Renal pelvis (tissue), 4 donors: ENCODE measurements around the gene DYSF. TPM values are rescaled to one million over a fixed set of nuclear protein-coding genes. Genes with fewer than 3 reads are reported as not detected.

ENCODE experiments used
- DNase-seq: peaks from one replicate; pipeline ENCODE4 v3.0.0-alpha.2; 2013
- polyA plus RNA-seq, 3 donors: library from polyadenylated mRNA; unstranded; fragments of 120-200 nt; gene quantifications; one replicate each; pipeline ENCODE4 v1.2.1, GENCODE V29; 2013; ENCODE audit not compliant: insufficient read length in 3 of 3

DYSF gene
- polyA plus RNA-seq, 3 donors, result 15.3 to 21.3 (median 17.3) TPM

DNA sequence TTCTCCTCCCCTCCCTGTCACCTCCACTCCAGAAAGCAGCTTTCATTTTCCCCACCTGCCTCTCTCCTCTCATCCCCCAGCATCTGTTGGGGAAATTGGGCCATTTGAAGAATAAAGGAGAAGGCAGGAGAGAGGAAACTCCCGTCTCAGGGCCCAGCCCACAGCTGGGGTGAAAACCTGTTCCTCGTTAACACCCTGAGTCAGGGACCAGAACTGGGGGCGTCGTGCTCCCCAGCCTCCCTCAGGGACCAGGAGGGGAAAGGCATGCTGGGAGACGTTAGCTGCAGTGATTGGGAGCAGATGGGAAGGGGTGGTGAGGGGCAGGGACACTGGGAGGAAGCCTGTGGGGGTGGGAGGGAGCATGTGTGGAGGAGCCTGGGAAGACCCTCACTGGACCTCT, 251.3 kb downstream of the DYSF start:
- no peak for DNase-seq

DNA sequence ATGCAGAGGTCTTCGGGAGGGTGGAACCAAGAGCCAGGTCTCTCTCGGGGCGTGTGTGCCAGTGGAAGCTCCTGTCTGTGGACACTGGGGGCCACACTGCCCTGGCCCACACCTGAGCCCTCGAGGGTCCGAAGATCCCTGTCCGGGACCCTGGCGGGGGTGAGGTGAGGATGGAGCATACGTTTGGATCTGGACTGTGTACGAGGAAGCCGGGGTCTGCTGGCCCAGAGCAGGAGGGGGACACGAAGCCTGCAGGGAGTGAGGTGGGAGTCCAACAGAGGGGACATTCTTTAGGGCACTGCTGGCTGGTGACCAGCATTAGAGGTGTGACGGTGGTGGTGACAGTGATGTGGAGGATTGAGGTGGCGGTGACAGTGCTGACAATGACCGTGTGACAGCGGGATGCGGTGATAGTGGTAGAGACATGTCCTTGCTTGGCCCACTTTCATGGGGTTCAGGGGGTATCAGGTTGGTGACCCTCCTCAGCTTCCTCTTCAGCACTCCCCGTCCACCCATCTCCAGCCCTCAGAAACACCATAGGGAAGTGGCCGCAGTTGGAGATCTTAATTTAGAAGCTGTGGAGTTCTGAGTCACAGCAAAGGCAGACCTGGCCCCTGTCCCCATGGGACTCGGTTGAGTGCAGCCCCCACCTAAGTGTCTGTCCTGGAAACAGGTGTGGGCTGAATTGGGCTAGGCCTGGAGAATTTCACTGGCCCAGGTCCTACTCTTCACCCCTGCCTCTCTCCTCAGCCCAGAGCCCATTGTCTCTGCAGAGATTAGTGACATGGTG, 252.0 kb downstream of the DYSF start:
- no peak for DNase-seq

DNA sequence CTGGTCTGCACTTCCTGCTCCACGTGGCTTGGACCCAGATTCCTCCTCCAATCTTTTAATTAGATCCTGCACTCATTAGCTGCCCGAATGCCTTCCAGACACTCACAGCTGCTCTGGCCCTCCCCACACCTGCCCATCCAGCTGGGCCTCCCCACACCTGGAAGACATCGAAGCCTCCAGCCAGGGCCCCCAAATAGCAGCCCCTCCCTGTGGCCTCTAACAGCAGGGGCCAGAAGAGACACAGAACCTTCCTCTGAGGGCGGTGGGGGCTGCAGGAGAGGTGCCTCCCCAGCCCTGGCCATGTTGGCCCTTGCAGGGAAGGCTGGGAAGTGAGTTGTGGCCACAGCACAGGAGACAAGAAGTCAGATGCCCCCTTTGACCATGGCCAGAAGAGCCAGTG, 252.8 kb downstream of the DYSF start:
- DNase-seq, result no peak

DNA sequence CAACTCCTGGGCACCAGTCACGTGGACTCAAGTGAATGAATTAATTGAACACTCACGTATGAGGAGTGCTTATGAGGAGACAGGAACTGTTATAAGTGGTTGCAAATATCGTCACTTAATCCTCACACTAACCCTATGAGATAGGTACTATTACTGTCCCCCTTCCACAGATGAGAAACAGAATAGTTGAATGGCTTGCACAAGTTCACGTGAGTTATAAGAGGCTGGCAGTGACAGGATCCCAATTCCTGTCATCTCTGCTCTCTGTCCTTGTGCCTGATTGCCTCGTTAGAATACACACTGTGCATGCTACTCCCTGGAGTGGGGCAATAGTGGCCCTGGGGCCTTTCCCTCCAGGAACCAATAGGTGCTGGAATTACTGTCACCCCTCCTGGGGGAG, 253.5 kb downstream of the DYSF start:
- DNase-seq, result no peak

DNA sequence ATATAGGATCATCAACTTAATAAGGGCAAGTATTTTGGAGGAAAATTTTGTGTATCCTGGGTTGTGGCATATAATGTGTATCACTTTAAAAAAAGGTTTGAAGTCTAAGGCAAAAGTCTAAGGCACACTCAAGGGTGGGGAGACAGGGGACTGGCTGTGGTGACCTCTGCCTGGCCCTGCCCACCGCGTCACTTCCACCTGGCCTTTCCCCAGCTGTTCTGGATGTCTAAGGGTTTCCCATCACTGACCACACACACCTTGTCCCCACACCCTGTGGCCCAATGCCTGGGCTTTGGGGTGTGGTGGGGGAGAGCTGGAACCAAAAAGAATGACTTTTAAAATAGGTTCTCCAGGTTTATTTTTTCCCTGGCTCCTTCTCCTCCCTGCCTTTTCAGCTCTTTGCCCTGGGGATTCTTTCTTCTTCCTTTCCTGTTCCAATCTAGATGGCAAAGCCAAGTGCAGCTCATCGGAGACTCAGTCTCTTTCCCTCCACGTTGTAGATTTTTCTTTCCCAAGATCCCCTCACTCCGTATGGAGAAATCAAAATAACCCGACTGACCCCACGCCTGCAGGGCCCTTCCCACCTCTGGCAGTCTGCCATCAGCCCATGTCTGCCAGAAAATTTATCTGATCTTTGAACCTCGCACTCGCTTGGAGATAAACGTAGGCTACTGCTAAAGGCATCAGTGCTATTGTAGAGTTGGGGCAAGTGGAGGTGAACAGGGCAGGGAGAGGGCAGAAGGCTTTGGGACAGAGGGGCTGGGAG, 257.2 kb downstream of the DYSF start:
- DNase-seq, result no peak

DNA sequence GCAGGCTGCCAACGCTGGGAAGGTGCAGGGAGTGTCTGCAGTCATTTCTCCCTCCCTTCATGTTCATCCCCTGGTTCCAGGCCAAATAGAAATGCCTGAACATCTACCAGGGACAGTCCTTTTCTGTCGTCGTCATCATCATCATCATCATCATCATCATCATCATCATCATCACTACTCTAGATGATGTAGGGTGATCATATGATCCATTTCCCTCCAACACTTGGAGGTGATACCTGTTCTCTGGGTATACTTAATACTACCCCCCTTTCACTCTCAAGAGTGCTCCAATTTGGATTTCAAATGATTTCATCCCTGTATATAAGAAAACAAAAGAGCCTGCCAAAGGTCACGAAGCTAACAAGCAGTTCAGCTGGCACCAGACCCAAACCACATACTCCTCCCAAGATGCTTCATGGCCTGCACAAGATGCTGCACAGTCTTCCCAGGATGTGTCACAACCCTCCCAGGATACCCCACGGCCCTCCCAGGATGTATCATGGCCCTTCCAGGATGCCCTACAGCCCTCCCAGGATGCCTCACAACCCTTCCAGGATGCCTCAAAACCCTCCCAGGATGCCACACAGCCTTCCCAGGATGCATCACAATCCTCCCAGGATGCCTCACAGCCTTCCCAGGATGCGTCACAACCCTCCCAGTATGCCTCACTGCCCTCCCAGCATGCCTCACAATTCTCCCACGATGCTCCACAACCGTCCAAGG, 257.9 kb downstream of the DYSF start:
- no peak for DNase-seq

DNA sequence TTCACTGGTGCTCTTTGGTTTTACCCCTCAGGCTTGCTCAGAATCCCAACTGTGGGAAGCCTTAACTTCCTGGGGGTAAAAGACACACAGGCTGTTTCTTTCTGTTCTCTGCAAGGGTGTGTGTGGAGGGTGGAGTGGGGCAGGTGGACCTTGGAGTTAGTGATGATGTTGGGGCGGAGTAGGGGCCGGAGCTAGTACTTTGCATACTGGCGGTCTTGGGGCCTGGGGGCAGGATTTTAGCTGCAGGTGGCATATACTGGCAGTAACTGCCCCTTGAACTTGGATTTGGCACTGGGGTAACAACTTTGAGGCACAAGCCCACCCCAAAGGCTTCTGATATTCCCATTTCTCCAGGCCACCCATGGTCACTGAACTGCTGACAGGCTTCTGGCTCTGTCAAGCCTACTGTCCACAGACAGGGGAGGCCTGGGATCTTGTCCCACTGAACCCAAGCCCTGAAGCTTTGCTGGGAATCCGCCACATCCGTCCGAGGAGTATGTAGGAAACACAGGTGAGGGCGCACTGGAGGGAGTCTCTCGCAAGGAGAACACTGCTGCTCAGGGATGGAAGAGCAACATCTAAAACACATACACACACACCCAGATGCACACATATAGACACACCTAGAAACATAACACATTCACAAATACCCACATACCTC, 258.9 kb downstream of the DYSF start:
- DNase-seq, result no peak

DNA sequence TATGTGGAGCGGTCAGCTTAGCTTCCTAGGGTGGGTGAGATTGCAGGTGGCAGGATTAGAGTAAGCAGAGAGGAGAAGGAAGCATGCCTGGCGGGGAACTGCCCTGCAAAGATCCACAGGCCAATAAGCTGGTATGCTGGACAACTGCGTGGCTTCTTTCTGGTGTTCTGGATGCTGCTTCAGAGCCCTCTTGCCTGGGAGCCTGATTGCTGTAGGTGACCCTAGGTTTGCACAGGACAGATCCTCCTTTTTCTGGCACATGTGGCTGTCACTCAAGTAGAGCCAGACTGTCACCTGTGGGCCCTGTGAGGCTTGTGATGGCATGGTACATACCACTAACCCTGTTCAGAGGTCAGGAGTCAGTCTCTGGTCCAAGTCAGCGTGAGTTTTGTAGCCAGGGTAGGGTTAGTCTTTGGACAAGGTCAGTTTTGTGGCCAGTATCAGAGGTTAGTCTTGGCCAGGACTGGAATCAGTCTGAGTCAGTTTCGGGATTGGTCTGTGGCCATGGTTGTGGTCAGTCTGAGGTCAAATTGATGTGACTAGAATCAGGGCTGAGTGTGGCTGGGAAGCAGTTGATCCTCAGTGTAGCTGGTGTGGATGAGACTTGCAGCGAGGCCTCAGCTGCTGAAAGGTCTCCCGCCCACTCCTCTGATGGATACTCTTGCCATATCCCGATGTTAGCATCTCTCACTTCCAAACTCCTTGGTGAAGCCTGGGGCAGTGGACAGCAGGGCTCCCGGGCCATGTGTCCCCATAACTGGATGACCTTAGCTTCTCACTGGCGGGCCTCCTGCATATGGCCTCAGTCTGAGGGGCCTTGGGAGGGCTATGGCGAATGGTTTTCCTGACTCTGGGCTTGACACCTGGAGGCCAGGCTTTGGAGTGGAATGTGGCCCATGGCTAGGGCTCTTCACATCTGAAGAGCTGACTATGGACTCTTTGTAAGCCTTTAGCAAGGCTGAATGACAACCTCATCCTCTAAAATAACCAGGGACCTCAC, 260.5 kb downstream of the DYSF start:
- DNase-seq, result no peak

DNA sequence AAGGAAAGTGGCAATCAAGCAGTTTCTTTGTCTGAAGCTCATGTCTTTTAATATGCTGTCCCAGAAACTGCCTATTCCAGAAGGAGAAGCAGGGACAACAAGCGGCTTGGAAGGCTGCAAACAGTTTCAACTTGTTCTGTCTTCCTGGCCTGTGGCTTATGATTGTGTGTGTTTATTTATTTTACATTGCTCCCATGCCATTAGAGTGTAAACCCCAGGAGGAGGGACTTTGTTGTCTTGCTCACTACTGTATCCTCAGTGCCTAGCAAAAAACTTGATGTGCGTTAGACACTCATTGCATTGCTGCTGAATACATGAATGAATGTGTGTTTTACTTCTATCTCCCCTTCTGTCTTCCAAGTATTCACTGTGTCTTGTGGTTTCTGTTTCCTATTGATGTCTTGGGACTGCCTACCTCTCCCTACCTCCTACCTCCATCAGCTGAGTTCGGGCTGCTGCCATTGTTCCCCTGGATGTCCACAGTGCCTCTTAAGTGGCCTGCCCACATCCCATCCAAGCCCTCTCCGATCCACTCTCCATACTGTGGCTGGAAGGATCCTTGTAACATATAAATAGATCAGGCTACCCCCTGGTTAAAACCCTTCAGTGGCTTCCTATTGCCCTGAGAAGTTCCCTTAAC, 261.4 kb downstream of the DYSF start:
- no peak for DNase-seq

DNA sequence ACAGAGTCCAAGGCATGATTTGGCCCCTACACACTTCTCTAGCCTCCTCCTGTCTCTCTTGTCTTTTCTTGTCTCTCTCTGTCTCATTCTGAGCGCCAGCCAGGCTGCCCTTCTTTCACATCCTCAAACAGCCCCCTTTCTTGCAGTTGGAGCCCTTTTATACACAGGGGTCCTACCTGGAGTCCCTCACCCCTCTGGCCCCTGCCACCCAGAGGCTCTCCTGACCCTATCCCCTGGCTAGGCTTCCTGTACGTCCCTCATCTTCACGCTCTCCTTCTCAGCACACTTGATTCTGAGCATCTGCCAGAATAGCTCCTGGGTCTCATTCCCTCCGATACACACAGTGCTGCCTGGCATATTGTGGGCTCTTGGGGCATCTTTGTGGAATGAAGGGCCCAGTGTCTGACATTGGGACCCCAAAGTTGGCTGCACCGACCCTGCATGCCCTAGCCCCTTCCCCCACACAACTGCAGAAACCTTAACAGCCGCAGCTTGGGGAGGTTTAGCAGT, 261.9 kb downstream of the DYSF start:
- DNase-seq, result no peak

DNA sequence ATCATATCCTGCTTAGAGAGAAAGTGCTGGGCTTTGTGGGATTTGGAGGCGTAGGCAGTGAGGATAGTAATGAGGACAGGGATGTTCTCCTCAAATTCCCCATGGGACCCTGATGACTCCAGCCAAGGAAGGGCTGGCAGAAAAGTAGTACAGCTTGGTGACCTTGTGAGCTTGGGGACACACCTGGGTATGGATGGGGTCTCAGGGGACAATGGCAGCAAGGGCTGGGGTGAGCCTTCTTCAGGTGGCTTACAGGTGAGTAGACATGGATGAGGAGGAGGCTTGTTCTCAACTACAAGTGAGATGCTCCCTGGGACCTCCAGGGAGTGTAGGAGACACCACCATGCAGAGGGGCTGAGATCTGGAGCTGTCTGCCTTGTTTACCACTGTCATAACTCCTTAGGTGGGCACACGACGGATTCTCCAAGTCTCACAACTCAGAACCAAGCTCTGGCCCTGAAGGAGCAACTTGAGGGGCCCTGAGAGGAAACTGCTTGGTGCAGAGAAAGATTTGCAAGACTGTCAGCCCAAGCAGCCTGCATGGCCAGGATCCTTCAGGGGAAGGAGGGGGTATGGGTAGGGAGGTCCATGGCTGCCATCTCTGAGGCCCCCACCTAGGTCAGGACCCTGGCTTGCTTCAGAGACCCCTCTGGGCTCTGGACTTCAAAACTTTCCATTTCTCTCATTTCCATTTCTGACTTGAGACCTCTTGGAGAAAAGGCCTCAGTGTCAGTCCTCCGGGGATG, 262.8 kb downstream of the DYSF start:
- DNase-seq, result no peak

DNA sequence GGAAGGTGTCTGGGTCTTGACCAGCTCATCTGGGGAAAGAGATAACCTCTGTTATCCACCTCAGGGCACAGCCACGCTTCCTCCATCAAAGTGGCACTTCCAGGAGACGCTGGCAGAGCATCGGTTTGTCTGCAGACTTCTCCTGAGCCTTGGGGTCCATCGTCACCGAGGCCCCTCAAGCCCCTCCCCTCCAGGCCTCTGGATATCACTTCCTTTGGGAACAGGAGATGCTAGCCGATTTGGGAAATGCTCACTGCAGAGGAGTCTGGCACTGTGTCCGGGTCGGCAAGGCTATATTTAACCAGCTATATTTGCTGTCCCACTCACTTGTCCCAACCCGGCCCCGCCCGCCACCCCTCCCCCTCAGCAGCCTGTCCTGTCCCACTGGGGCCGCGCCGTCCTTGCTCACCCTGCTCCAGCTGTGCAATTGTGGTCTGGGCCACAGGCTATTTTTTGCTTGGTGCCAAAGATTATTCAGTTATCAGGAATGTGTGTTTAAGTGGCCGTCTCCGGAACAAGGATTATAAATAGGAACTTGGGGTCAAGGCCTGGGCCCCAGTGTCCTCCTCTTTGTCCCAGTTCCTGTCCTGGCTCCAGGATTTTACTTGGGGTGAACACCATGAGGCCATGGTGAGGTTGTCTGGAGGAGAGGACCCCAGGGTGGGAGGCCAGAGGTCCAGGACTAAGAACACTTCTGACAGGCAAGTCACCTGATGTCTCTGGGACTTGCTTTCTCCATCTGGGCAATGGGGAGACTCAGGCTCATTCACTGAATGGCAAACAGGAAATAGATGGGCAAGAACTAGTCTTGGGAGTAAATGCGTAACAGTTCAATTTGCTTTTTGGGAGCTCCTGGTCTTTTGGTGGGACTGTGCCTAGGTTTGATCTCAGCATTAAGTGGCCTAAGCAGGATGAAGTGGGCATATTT, 263.6 kb downstream of the DYSF start:
- no peak for DNase-seq

DNA sequence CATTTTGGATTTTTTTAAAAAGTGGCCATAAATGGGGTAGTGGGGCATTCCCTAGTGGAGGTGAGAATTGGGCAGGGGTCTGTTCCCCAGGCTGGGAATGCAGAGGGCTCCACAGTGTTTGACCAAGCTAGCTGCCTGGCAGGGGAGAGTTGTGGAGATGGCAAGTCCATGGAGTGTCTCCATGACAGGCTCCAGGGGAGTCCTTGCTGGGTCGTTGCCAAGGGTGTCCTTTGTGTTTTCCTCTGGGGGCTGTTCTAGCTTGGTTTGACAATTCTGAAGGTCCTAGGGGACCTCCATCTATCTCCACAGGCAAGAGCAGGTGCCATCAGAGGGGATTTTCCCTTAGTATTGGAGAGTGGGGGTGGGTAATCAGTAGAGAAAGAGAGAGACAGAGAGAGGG, 265.3 kb downstream of the DYSF start:
- no peak for DNase-seq

DNA sequence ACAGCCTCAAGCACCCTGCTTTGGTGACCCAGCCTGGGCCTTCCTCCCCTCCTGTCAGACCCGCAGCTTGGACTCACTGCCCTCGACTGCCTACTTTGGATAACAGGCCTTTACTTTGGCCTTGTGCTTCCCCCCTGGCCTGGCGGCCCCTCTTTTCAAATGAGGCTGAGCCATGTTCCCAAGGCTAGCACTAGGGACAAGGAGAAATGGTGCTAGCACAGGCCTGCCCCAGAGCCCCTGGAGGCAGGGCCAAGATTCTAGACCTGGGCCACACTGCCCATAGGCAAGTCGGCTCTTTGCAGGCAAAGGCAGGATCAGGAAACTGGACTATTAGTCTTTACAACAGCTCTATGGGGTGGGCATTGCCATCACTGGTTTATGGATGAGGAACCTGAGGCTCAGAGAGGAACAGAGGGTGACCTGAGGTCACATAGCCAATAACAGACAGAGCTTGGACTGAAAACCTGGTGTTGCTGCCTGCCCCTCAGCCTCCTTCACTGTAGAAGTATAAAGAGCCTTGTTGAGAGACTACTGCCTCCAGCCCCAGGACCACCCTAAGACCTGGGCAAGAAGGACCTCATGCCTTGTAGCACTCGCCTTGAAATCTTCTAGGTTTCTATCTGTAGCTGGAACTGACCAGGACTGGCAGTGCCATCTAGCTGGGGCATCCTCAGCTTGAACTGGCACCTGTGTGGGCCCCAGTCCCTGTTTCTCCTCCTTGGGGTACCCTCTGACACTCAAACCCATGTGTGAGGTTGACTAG, 266.3 kb downstream of the DYSF start:
- no peak for DNase-seq

DNA sequence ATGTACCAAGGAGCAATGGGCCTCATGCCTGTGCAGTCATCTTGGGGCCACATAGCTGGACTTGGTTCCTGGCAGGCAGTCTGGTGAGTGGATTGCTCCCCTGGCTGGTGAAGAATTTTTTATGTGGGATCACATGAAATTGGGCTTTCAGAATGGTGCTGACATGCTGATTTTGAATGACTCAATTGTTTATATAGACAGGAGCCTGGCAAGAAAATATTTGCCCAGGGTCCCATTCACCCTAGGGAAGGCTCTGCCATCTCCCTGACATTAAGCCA, 266.9 kb downstream of the DYSF start:
- no peak for DNase-seq

DNA sequence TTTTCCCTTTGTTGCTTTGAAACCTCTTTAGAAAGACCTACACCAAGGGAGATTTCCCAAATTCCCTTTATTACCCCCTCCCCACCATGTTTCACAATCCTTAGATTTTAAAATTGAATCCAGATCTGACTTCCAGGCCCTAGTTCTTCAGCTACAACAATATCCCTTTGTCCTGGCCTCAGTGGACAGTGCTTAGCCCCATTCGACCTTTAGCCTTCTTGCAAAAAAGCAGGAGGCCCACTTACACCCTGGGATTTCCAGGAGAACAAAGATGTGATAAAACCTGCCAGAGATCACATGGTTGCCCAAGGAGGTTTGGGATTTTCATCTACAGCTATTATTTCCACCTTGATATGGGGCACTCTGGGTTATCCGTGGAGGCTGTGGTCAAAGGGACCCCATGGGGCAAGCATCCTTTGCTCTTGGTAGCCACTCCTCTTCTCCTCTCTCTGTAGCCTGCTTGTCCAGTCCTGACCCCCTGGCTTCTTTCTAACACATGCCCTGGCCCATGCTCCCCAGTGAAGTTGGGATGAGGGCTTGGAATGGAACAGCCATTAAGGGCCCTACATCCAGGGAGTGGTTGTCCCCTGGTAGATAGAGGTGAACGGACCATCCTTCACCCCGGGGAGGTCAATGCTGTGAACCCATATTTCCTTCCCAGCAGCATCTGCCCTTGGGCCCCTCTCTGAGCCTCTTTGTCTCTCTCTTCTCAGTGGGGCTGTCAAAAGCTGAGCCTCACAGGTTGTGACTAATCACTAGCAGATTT, 267.4 kb downstream of the DYSF start:
- no peak for DNase-seq

DNA sequence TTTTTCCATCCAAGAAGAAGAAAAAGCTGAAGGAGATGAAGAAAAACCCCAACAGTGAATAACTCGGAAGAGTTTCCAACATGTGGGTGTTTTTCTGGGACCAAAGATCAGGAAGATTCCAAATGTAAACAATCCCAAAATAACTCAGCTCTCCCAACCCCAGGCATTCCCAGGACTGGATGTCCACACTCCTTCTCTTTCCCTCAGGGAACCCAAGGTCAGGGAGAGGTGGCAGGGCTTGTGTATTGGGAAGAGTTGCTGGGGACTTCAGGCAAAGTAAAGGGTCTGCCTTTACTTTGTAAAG, 268.0 kb downstream of the DYSF start:
- no peak for DNase-seq
